ENCODE measurements around the gene PPIL1.

PPIL1 gene

DNA sequence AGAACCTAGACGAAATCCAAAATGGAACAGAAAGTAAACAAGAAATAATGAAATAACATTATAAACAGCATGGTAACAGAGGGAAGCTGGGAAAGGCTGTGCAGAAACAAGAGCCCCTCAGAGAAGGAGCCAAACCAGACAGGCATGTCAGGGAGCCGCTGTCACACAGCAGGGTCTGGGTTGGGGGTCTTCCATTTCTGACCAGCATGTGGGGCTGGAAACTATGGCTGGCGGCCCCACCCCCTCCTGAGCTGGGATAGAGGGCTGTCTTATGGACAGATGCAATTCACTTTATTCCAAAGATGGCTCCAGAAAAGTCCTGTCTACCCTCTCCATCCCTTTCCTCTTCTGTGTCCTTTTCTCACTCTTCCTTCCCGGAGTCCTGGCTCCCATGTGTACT lies 38.5 kb upstream of the PPIL1 start:
- Histone ChIP-seq H4K20me1 (ENCODE audit: insufficient read depth) (no peaks in the 10 kb centered on the region; the same call in 1 of the 2 replicates), H3K27me3 (ENCODE audit: insufficient read depth, low read depth) (peaks cover 27% of the 10 kb centered on the region; the same call in 1 of the 2 replicates), H3K36me3 (ENCODE audit: insufficient read depth) (no peaks in the 10 kb centered on the region), H3K79me2 (ENCODE audit: insufficient read depth, low read depth) (no peaks in the 10 kb centered on the region), H3K4me3 (IDR thresholded peaks at IDR 0.05; ENCODE audit: insufficient read depth, low read depth, low read length) (no peak overlapping the region), H2AFZ (ENCODE audit: low read depth) (no peak overlapping the region), H3K27ac (no peak overlapping the region), H3K9ac (no peak overlapping the region), H3K4me2 (peak overlapping the region; percentile 81; the same call in 1 of the 2 replicates), H3K4me1 (ENCODE audit: low read depth, poor library complexity, severe bottlenecking) (peaks cover 32% of the 10 kb centered on the region)
- TF ChIP-seq, protein P1, sequence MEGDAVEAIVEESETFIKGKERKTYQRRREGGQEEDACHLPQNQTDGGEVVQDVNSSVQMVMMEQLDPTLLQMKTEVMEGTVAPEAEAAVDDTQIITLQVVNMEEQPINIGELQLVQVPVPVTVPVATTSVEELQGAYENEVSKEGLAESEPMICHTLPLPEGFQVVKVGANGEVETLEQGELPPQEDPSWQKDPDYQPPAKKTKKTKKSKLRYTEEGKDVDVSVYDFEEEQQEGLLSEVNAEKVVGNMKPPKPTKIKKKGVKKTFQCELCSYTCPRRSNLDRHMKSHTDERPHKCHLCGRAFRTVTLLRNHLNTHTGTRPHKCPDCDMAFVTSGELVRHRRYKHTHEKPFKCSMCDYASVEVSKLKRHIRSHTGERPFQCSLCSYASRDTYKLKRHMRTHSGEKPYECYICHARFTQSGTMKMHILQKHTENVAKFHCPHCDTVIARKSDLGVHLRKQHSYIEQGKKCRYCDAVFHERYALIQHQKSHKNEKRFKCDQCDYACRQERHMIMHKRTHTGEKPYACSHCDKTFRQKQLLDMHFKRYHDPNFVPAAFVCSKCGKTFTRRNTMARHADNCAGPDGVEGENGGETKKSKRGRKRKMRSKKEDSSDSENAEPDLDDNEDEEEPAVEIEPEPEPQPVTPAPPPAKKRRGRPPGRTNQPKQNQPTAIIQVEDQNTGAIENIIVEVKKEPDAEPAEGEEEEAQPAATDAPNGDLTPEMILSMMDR (conservative IDR thresholded peaks at IDR 0.05; ENCODE audit: low read depth, low read length) = no peak

DNA sequence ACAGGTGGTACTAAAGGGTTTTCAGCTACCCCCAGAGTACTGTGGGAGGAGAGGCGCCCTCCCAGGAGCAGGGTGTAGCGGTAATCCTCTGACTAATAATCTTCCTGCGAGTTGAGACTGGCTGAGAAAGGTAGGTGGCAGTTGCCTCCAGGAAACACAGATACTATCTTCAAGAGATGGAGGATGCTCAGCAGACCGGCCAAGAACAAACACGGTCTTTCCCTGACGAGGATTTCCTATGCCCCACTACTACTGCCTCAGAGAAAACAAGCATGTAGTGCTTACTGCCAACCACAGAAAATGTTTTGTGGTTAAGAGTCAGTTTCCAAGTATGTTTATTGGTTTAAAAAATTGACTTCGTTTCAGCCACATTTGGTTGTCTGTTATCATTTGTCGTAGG lies 38.0 kb upstream of the PPIL1 start:
- H4K20me1 ChIP-seq (ENCODE audit: insufficient read depth) = no peaks in the 10 kb centered on the region; the same call in 1 of the 2 replicates
- H2AFZ ChIP-seq (ENCODE audit: low read depth) = no peak overlapping the region
- no peak overlapping the region for H3K27ac ChIP-seq
- H3K4me1 ChIP-seq (ENCODE audit: low read depth, poor library complexity, severe bottlenecking) = peaks cover 32% of the 10 kb centered on the region
- TF ChIP-seq, protein P1 (conservative IDR thresholded peaks at IDR 0.05; ENCODE audit: low read depth, low read length) = no peak
- peak overlapping the region; percentile 81 for H3K4me2 ChIP-seq
- H3K9ac ChIP-seq = no peak overlapping the region
- no peak overlapping the region for H3K4me3 ChIP-seq (IDR thresholded peaks at IDR 0.05; ENCODE audit: insufficient read depth, low read depth, low read length)
- no peaks in the 10 kb centered on the region for H3K79me2 ChIP-seq (ENCODE audit: insufficient read depth, low read depth)
- no peaks in the 10 kb centered on the region for H3K36me3 ChIP-seq (ENCODE audit: insufficient read depth)
- H3K27me3 ChIP-seq (ENCODE audit: insufficient read depth, low read depth) = peaks cover 27% of the 10 kb centered on the region; the same call in 1 of the 2 replicates

DNA sequence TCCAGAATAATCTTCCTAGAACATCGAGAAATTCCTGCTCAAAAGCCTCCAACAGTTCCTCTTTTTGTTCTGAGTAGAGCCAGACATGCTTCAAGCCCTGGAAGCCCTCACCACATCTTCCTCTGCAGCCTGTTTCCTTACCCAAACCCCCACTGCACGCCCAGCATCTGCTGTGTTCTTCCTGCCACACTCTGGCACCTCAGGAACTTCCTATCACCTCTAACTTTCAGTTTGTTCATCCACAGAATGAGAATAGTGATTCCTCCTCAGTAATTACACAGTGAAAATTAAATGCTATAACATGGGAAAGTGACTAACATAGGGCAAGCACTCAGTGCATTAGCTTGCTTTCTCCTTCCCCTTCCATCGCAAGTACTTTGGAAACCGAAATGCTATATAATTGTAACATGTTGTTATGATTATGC lies 37.4 kb upstream of the PPIL1 start:
- H3K27ac ChIP-seq = no peak overlapping the region
- TF ChIP-seq, protein P1 (conservative IDR thresholded peaks at IDR 0.05; ENCODE audit: low read depth, low read length) = no peak
- no peaks in the 10 kb centered on the region for H3K79me2 ChIP-seq (ENCODE audit: insufficient read depth, low read depth)
- no peaks in the 10 kb centered on the region for H3K36me3 ChIP-seq (ENCODE audit: insufficient read depth)
- no peak overlapping the region for H3K4me3 ChIP-seq (IDR thresholded peaks at IDR 0.05; ENCODE audit: insufficient read depth, low read depth, low read length)
- H3K4me1 ChIP-seq (ENCODE audit: low read depth, poor library complexity, severe bottlenecking) = peaks cover 32% of the 10 kb centered on the region
- no peaks in the 10 kb centered on the region; the same call in 1 of the 2 replicates for H4K20me1 ChIP-seq (ENCODE audit: insufficient read depth)
- no peak overlapping the region for H3K9ac ChIP-seq
- no peak overlapping the region for H2AFZ ChIP-seq (ENCODE audit: low read depth)
- peak overlapping the region; percentile 81 for H3K4me2 ChIP-seq
- H3K27me3 ChIP-seq (ENCODE audit: insufficient read depth, low read depth) = peaks cover 27% of the 10 kb centered on the region; the same call in 1 of the 2 replicates

GRCh38 chr6:36908747-36909146 lies 34.1 kb upstream of the PPIL1 start:
- Histone ChIP-seq H3K4me3 (IDR thresholded peaks at IDR 0.05; ENCODE audit: insufficient read depth, low read depth, low read length) (no peak overlapping the region), H4K20me1 (ENCODE audit: insufficient read depth) (no peaks in the 10 kb centered on the region; the same call in 1 of the 2 replicates), H3K4me1 (ENCODE audit: low read depth, poor library complexity, severe bottlenecking) (peaks cover 24% of the 10 kb centered on the region), H3K27me3 (ENCODE audit: insufficient read depth, low read depth) (peaks cover 17% of the 10 kb centered on the region; the same call in 1 of the 2 replicates), H2AFZ (ENCODE audit: low read depth) (no peak overlapping the region), H3K9ac (no peak overlapping the region), H3K27ac (no peak overlapping the region), H3K36me3 (ENCODE audit: insufficient read depth) (no peaks in the 10 kb centered on the region), H3K79me2 (ENCODE audit: insufficient read depth, low read depth) (no peaks in the 10 kb centered on the region), H3K4me2 (no peak overlapping the region)
- TF ChIP-seq, protein P1 (conservative IDR thresholded peaks at IDR 0.05; ENCODE audit: low read depth, low read length) = no peak
